H9 (cell line): Measurements from ENCODE around the gene PLEKHO1. TPM values are rescaled to one million over a fixed set of nuclear protein-coding genes. Genes with fewer than 3 reads are reported as not detected.
A peak's percentile ranks its signal among the peaks of the same experiment; 100 is the strongest.

Experiments
- DNase-seq: peaks from one replicate; pipeline ENCODE4 v3.0.0-alpha.2; 2017
- H2AFZ ChIP-seq: one replicate; pipeline ENCODE4 v1.6.1; 2013; ENCODE audit warnings: mild to moderate bottlenecking, low read length, control low read depth, moderate library complexity
- H2AK5ac ChIP-seq: 2 replicates; pipeline ENCODE4 v1.6.1; 2013; ENCODE audit warnings: low read length, control low read depth, mixed read lengths; ENCODE audit not compliant: insufficient read length
- H2BK120ac ChIP-seq: one replicate; pipeline ENCODE4 v1.6.1; 2013; ENCODE audit warnings: low read depth, mild to moderate bottlenecking, low read length, control low read depth, inconsistent platforms; ENCODE audit not compliant: poor library complexity, severe bottlenecking
- H2BK12ac ChIP-seq: 2 replicates; pipeline ENCODE4 v1.6.1; 2013; ENCODE audit warnings: low read length, control low read depth, mixed read lengths, low read depth; ENCODE audit not compliant: insufficient read length
- H2BK15ac ChIP-seq: 2 replicates; pipeline ENCODE4 v1.6.1; 2013; ENCODE audit warnings: low read depth, low read length, control low read depth
- H2BK20ac ChIP-seq: one replicate; pipeline ENCODE4 v1.6.1; 2013; ENCODE audit warnings: low read depth, mild to moderate bottlenecking, low read length, control low read depth, inconsistent platforms; ENCODE audit not compliant: poor library complexity, severe bottlenecking
- H2BK5ac ChIP-seq: 2 replicates; pipeline ENCODE4 v1.6.1; 2013; ENCODE audit warnings: low read length, control low read depth, mixed read lengths; ENCODE audit not compliant: insufficient read length
- H3K14ac ChIP-seq: 2 replicates; pipeline ENCODE4 v1.6.1; 2013; ENCODE audit warnings: low read length, control low read depth; ENCODE audit not compliant: insufficient read depth
- H3K18ac ChIP-seq: 2 replicates; pipeline ENCODE4 v1.6.1; 2013; ENCODE audit warnings: low read depth, mild to moderate bottlenecking, mixed read lengths, low read length, control low read depth; ENCODE audit not compliant: insufficient read length
- H3K23ac ChIP-seq: 2 replicates; pipeline ENCODE4 v1.6.1; 2013; ENCODE audit warnings: low read length, control low read depth, mixed read lengths, low read depth; ENCODE audit not compliant: insufficient read length
- H3K23me2 ChIP-seq: 2 replicates; pipeline ENCODE4 v1.6.1; 2013; ENCODE audit warnings: low read depth, mild to moderate bottlenecking, mixed read lengths, low read length, control low read depth; ENCODE audit not compliant: insufficient read length, poor library complexity, severe bottlenecking
- H3K27ac ChIP-seq: 2 replicates; pipeline ENCODE4 v1.5.1; 2013; ENCODE audit warnings: low read length, control low read depth, mixed read lengths, low read depth; ENCODE audit not compliant: insufficient read length
- H3K27me3 ChIP-seq: 2 replicates; pipeline ENCODE4 v1.6.1; 2013; ENCODE audit warnings: low read length, control low read depth, inconsistent platforms; ENCODE audit not compliant: insufficient read depth
- H3K4ac ChIP-seq: 2 replicates; pipeline ENCODE4 v1.6.1; 2013; ENCODE audit warnings: low read depth, mild to moderate bottlenecking, control low read depth, inconsistent platforms, low read length, moderate library complexity
- H3K4me1 ChIP-seq: 2 replicates; pipeline ENCODE4 v1.6.1; 2013; ENCODE audit warnings: low read length, control low read depth, inconsistent platforms; ENCODE audit not compliant: insufficient read depth
- H3K4me2 ChIP-seq: 2 replicates; pipeline ENCODE4 v1.6.1; 2013; ENCODE audit warnings: low read length, control low read depth, mixed read lengths; ENCODE audit not compliant: insufficient read length, insufficient read depth
- H3K56ac ChIP-seq: 2 replicates; pipeline ENCODE4 v1.6.1; 2013; ENCODE audit warnings: low read depth, mild to moderate bottlenecking, mixed read lengths, low read length, control low read depth; ENCODE audit not compliant: insufficient read length
- H3K79me1 ChIP-seq: 2 replicates; pipeline ENCODE4 v1.6.1; 2013; ENCODE audit warnings: low read depth, mild to moderate bottlenecking, moderate library complexity, low read length, control low read depth, inconsistent platforms; ENCODE audit not compliant: insufficient read depth, poor library complexity, severe bottlenecking
- H3K79me2 ChIP-seq: 2 replicates; pipeline ENCODE4 v1.6.1; 2013; ENCODE audit warnings: low read length, control low read depth, inconsistent platforms; ENCODE audit not compliant: insufficient read depth
- H3K9ac ChIP-seq: 2 replicates; pipeline ENCODE4 v1.6.1; 2013; ENCODE audit warnings: low read length, control low read depth, mixed read lengths; ENCODE audit not compliant: insufficient read length; ENCODE audit errors: extremely low read depth
- H3K9me3 ChIP-seq: one replicate; pipeline ENCODE4 v1.6.1; 2013; ENCODE audit warnings: low read depth, low read length, inconsistent platforms; ENCODE audit not compliant: control insufficient read depth
- H3T11ph ChIP-seq: one replicate; pipeline ENCODE4 v1.6.1; 2013; ENCODE audit warnings: mild to moderate bottlenecking, low read length, control low read depth, inconsistent platforms
- H4K20me1 ChIP-seq: one replicate; pipeline ENCODE4 v1.6.1; 2013; ENCODE audit not compliant: control insufficient read depth, insufficient read length, insufficient read depth
- H4K5ac ChIP-seq: 2 replicates; pipeline ENCODE4 v1.6.1; 2013; ENCODE audit warnings: low read depth, mild to moderate bottlenecking, mixed read lengths, low read length, control low read depth; ENCODE audit not compliant: insufficient read length
- H4K8ac ChIP-seq: replicated peaks from 2 replicates; pipeline ENCODE4 v1.6.1; 2013; ENCODE audit warnings: low read length, control low read depth, mixed read lengths, low read depth; ENCODE audit not compliant: insufficient read length
- H4K91ac ChIP-seq: 2 replicates; pipeline ENCODE4 v1.6.1; 2013; ENCODE audit warnings: low read depth, mild to moderate bottlenecking, moderate library complexity, mixed read lengths, low read length, control low read depth; ENCODE audit not compliant: insufficient read length
- H3K27ac Mint-ChIP-seq, 3 experiments: 2 replicates in 2 of 3; 3 replicates in 1 of 3; pipeline ENCODE4 v1.8.0; 2020 to 2021; ENCODE audit warnings: mixed read lengths in 3 of 3, mild to moderate bottlenecking in 1 of 3, moderate library complexity in 1 of 3
- H3K27me3 Mint-ChIP-seq: 2 replicates; pipeline ENCODE4 v1.8.0; 2021; ENCODE audit warnings: low read depth, mild to moderate bottlenecking, moderate library complexity, mixed read lengths
- H3K36me3 Mint-ChIP-seq, 3 experiments: 2 replicates in 2 of 3; 3 replicates in 1 of 3; pipeline ENCODE4 v1.8.0; 2020 to 2021; ENCODE audit warnings: low read depth in 3 of 3, mixed read lengths in 3 of 3; ENCODE audit not compliant: insufficient read depth in 1 of 3
- H3K4me1 Mint-ChIP-seq, 2 experiments: 2 replicates each; pipeline ENCODE4 v1.8.0; 2020; ENCODE audit warnings: mixed read lengths in 2 of 2
- H3K4me3 Mint-ChIP-seq, 2 experiments: 2 replicates in 1 of 2; 3 replicates in 1 of 2; pipeline ENCODE4 v1.8.0; 2020 to 2021; ENCODE audit warnings: mild to moderate bottlenecking in 2 of 2, mixed read lengths in 2 of 2, moderate library complexity in 1 of 2
- H3K9me3 Mint-ChIP-seq, 2 experiments: 2 replicates in 1 of 2; 3 replicates in 1 of 2; pipeline ENCODE4 v1.8.0; 2020; ENCODE audit warnings: mild to moderate bottlenecking in 2 of 2, mixed read lengths in 2 of 2, moderate library complexity in 1 of 2
- WGBS: extraction: QIAGEN DNeasy Blood & Tissue Kit; methylation state at CpG from one replicate; pipeline ENCODE4 v1.1.7; 2013; ENCODE audit warnings: missing lambda C conversion rate, low lambda C conversion rate, mixed read lengths; ENCODE audit not compliant: insufficient read length; ENCODE audit errors: extremely low coverage; 5-methylcytosine and 5-hydroxymethylcytosine counted together
- total RNA-seq: library from RNA; stranded (reverse); gene quantifications from 2 replicates; pipeline ENCODE4 v1.2.1, GENCODE V29; 2021
- TF ChIP-seq, protein P1 (sequence below): fragments of 200-600 bp; sonication (generic); conservative IDR thresholded peaks from 3 replicates; pipeline ENCODE4 v1.8.0; 2021; ENCODE audit warnings: antibody characterized with exemption, mild to moderate bottlenecking

PLEKHO1 gene
- total RNA-seq, 1 experiment from 2014 or later: 48.1 TPM

DNA sequence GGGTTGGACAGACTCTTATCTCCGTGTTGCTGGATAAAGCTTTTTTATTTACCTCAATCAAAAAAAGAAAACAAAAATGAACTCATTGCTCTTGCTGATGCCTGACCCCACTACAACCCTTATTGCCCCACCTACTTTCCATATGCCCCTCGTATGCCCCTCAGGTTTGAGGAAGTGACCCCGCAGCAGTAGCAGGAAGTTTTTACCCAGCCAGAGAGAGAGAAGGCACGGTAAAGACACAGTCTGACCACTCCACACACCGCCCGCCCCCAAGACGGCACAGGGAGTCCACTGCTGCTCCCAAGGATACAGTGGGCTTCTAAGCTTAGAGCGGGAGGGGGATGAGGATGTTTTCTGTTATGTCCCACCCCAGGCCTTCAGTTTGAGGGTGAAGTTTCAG is 9.8 kb downstream of the PLEKHO1 start:
- H2AFZ ChIP-seq: no peak overlapping the region
- no peak overlapping the region for H2AK5ac ChIP-seq
- Mint-ChIP-seq H3K9me3 (no peaks in the 10 kb centered on the region; a peak in 1 of 5 replicates), H3K36me3 (peaks cover 38 to 64% (median 55%) of the 10 kb centered on the region in 3 experiments), H3K27ac (peak overlapping the region in 1 of 3 experiments; percentile 80; a peak in 1 of 7 replicates), H3K4me3 (no peak overlapping the region), H3K4me1 (peaks cover 38 to 39% of the 10 kb centered on the region in 2 experiments), H3K27me3 (no peaks in the 10 kb centered on the region)
- H3K79me1 ChIP-seq: no peaks in the 10 kb centered on the region
- H2BK120ac ChIP-seq: no peak overlapping the region
- no peak overlapping the region for H2BK12ac ChIP-seq
- H3K56ac ChIP-seq: no peak overlapping the region
- peaks cover 16% of the 10 kb centered on the region for H3K4me1 ChIP-seq
- H2BK20ac ChIP-seq: no peak overlapping the region
- no peaks in the 10 kb centered on the region for H4K20me1 ChIP-seq
- H3K27ac ChIP-seq: no peak overlapping the region
- no peaks in the 10 kb centered on the region for H3K9me3 ChIP-seq
- no peak overlapping the region for H3T11ph ChIP-seq
- no peak overlapping the region for H4K5ac ChIP-seq
- WGBS: no CpG with 5 or more reads among the region's 8 CpGs
- H3K27me3 ChIP-seq: no peaks in the 10 kb centered on the region
- H3K9ac ChIP-seq: no peak overlapping the region
- H3K14ac ChIP-seq: no peak overlapping the region
- no peak overlapping the region for H3K23ac ChIP-seq
- H4K91ac ChIP-seq: no peak overlapping the region
- H3K18ac ChIP-seq: no peak overlapping the region
- peaks cover 7% of the 10 kb centered on the region for H3K23me2 ChIP-seq
- H3K4ac ChIP-seq: no peak overlapping the region
- TF ChIP-seq, protein P1, sequence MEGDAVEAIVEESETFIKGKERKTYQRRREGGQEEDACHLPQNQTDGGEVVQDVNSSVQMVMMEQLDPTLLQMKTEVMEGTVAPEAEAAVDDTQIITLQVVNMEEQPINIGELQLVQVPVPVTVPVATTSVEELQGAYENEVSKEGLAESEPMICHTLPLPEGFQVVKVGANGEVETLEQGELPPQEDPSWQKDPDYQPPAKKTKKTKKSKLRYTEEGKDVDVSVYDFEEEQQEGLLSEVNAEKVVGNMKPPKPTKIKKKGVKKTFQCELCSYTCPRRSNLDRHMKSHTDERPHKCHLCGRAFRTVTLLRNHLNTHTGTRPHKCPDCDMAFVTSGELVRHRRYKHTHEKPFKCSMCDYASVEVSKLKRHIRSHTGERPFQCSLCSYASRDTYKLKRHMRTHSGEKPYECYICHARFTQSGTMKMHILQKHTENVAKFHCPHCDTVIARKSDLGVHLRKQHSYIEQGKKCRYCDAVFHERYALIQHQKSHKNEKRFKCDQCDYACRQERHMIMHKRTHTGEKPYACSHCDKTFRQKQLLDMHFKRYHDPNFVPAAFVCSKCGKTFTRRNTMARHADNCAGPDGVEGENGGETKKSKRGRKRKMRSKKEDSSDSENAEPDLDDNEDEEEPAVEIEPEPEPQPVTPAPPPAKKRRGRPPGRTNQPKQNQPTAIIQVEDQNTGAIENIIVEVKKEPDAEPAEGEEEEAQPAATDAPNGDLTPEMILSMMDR: no peak
- no peak overlapping the region for H3K4me2 ChIP-seq
- no peak overlapping the region for H2BK5ac ChIP-seq
- H3K79me2 ChIP-seq: no peaks in the 10 kb centered on the region
- DNase-seq: no peak
- H4K8ac ChIP-seq: no peak overlapping the region
- no peak overlapping the region for H2BK15ac ChIP-seq
